Large intestine (tissue), 3 donors: Measurements from ENCODE around the gene KCNJ12. TPM values are rescaled to one million over a fixed set of nuclear protein-coding genes. Genes with fewer than 3 reads are reported as not detected.

Source experiments
- DNase-seq, 2 donors: peaks; one replicate each; pipeline versions ENCODE4 v3.0.0 to v3.0.0-alpha.2; 2013
- H3K27ac ChIP-seq: one replicate; pipeline ENCODE4 v1.5.1; 2013; ENCODE audit warnings: low read length
- H3K27me3 ChIP-seq: 2 replicates; pipeline ENCODE4 v1.6.1; 2013; ENCODE audit warnings: low read length; ENCODE audit not compliant: control insufficient read depth, insufficient read depth
- H3K36me3 ChIP-seq: 2 replicates; pipeline ENCODE4 v1.6.1; 2013; ENCODE audit warnings: low read length; ENCODE audit not compliant: control insufficient read depth, insufficient read depth
- H3K4me1 ChIP-seq: one replicate; pipeline ENCODE4 v1.6.1; 2013; ENCODE audit warnings: low read length; ENCODE audit not compliant: control insufficient read depth, insufficient read depth
- H3K4me3 ChIP-seq: one replicate; pipeline ENCODE4 v1.5.1; 2013; ENCODE audit warnings: low read length
- H3K9me3 ChIP-seq: one replicate; pipeline ENCODE4 v1.6.1; 2013; ENCODE audit warnings: mild to moderate bottlenecking, low read depth, low read length, moderate library complexity; ENCODE audit not compliant: control insufficient read depth
- WGBS: methylation state at CpG from one replicate; pipeline ENCODE4 v1.1.5; 2013; ENCODE audit warnings: low lambda C conversion rate; ENCODE audit not compliant: insufficient coverage; 5-methylcytosine and 5-hydroxymethylcytosine counted together
- polyA plus RNA-seq: library from polyadenylated mRNA; unstranded; fragments of 120-200 nt; gene quantifications from one replicate; pipeline ENCODE4 v1.2.1, GENCODE V29; 2013

Gene KCNJ12
- polyA plus RNA-seq, 1 donor: 18.4 TPM

DNA sequence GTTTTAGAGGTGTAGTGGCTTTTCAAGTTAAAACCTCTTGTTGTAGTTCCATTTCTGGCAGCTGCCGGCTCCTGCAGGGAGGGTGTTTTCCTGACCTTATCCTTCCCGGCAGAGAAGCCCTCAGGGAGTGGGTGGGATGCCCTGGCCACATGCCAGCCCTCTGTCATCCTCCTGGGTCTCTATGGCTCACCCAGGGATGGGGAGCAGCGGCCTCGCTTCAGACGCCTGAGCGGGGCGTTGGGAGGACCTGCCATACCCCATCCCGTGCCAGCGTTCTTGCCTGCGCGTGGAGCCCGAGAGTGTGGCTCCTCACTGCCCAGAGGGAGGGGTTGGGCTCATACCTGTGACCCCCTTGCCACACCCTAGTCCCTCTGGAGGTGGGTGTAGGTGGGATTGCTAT lies 11.9 kb downstream of the KCNJ12 start:
- no peak for DNase-seq
- no peaks in the 10 kb centered on the region for H3K4me1 ChIP-seq
- H3K4me3 ChIP-seq: no peak overlapping the region
- no CpG with 5 or more reads among the region's 12 CpGs for WGBS
- no peak overlapping the region for H3K27ac ChIP-seq
- no peaks in the 10 kb centered on the region for H3K27me3 ChIP-seq
- no peaks in the 10 kb centered on the region for H3K9me3 ChIP-seq
- H3K36me3 ChIP-seq: no peaks in the 10 kb centered on the region

DNA sequence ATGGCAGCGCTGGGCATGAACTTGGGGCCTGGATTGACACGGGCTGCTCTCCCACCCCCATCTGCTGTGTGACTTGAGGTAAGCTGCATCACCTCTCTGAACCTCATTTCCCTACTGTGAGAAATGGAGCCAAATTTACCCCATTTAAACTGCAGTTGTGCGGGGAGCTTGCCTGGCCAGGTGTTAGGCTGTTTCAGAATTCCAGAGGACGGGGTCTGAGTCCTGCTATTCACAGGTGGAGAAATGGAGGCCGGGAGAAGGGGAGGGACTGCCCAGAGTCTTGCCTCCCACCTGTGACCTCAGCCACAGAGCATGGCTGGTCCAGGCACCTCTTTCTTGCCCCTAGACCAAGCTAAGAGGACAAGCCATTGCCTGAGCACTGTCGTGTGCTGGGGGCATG lies 12.8 kb downstream of the KCNJ12 start:
- no peak for DNase-seq
- Histone ChIP-seq H3K36me3 (no peaks in the 10 kb centered on the region), H3K27ac (no peak overlapping the region), H3K27me3 (no peaks in the 10 kb centered on the region), H3K4me3 (no peak overlapping the region), H3K9me3 (no peaks in the 10 kb centered on the region), H3K4me1 (no peaks in the 10 kb centered on the region)
- WGBS: no CpG with 5 or more reads among the region's 6 CpGs

DNA sequence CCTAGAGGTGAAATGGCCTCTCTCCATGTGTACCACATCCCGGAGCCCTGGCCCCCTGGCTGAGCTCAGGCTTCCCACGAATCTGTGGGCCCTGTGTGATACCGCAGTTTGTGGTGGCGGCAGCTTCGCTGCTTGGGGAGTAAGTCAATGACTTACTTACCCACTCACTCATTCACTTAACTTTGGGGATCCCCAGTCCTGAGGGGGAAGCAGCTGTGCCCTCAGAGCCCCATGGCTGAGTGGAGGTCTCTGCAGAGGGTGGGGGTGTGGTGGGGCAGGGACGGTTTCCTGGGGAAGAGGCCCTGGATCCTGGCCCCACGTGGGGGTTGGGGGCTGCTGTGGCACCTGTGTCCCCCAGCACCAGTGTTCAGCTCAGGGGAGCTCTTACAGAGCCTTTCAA lies 13.2 kb downstream of the KCNJ12 start:
- Histone ChIP-seq H3K36me3 (no peaks in the 10 kb centered on the region), H3K4me3 (no peak overlapping the region), H3K4me1 (no peaks in the 10 kb centered on the region), H3K27me3 (no peaks in the 10 kb centered on the region), H3K27ac (no peak overlapping the region), H3K9me3 (no peaks in the 10 kb centered on the region)
- no CpG with 5 or more reads among the region's 7 CpGs for WGBS
- no peak for DNase-seq

DNA sequence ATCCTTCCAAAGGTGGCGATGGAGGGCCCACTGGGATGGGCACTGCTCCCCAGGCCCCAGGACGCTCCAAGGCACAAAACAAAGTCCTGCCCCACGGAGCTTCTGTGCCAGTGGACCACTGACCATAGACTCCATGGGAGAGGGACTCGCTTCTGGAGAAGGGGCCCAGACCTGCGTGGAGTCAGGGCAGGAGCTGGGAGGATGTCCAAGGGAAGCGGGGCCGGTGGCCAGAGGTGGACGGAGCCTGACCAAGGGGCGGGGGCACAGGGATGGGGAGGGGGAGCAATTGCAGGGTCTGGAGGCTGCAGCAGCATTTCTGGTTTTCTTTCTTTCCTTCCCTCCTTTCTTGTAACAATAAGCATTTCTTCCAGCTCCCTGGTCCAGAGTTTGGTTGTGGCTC lies 14.1 kb downstream of the KCNJ12 start:
- H3K4me3 ChIP-seq: no peak overlapping the region
- WGBS: 93% methylated on average over 4 of the region's 9 CpGs
- no peaks in the 10 kb centered on the region for H3K4me1 ChIP-seq
- H3K9me3 ChIP-seq: no peaks in the 10 kb centered on the region
- no peaks in the 10 kb centered on the region for H3K27me3 ChIP-seq
- no peak overlapping the region for H3K27ac ChIP-seq
- DNase-seq: no peak
- no peaks in the 10 kb centered on the region for H3K36me3 ChIP-seq

DNA sequence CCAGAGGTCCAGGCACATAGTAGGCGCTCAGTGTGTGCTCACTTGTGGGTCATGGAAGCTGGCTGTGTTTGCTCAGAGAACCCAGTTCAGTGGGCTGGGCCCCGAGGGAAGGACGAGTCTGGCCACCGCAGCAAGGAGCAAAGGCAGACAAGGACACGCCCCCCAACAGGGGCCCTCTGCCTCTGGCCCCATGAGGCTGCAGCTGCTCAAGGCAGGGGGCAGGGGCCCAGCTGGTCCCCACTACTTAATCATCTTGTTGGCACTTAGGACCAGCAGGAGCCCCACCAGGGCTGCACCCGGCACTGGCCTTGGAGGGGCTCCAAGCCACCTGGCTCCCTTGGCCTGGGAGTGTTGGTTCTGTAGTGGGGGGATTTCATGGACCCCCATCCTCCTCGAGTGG lies 16.1 kb downstream of the KCNJ12 start:
- DNase-seq: peak in 1 of 2 donors; percentile 25
- Histone ChIP-seq H3K4me3 (no peak overlapping the region), H3K9me3 (no peaks in the 10 kb centered on the region), H3K27me3 (no peaks in the 10 kb centered on the region), H3K27ac (no peak overlapping the region), H3K36me3 (no peaks in the 10 kb centered on the region), H3K4me1 (no peaks in the 10 kb centered on the region)
- no CpG with 5 or more reads among the region's 7 CpGs for WGBS

DNA sequence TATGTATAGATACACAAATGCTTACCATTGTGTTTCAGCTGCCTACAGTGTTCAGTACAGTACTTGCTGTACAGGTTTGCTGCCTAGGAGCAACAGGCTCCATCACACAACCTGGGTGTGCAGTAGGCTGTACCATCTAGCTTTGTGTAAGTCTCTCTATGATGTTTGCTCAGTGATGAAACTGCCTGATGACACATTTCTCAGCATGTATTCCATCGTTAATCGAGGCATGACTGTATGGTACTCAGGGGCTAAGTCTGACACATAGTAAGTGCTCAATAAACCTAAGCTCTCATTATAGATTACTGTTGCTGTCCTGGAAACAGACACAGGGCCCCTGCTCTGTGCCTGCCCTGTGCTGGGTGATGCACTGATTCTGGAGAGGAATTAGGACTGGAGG lies 18.1 kb downstream of the KCNJ12 start:
- Histone ChIP-seq H3K27ac (no peak overlapping the region), H3K36me3 (no peaks in the 10 kb centered on the region), H3K27me3 (no peaks in the 10 kb centered on the region), H3K4me1 (no peaks in the 10 kb centered on the region), H3K4me3 (no peak overlapping the region), H3K9me3 (no peaks in the 10 kb centered on the region)
- WGBS: no CpG with 5 or more reads among the region's 2 CpGs
- DNase-seq: no peak

DNA sequence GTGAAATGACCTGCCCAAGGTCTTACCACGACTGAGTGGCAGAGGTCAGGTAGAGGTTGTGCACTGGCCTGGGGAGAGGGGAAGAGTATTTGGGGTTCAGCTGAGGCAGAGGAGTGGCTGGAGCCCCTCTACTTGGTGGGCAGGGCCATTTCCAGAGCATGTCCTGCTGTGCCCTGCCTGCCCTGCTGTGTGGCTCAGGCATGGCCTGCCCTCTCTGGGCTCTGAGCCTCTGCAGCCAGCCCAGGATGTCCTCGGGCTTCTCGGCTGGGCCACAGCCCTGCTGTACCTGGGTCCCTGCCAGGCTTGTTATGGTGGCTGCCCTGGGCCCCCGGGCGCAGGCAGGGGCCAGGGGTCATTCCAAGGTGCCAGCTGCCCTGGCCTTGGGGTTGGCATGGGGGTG lies 19.6 kb downstream of the KCNJ12 start:
- no CpG with 5 or more reads among the region's 5 CpGs for WGBS
- no peak overlapping the region for H3K27ac ChIP-seq
- no peak for DNase-seq
- H3K9me3 ChIP-seq: no peaks in the 10 kb centered on the region
- no peak overlapping the region for H3K4me3 ChIP-seq
- no peaks in the 10 kb centered on the region for H3K4me1 ChIP-seq
- H3K36me3 ChIP-seq: no peaks in the 10 kb centered on the region
- H3K27me3 ChIP-seq: no peaks in the 10 kb centered on the region

DNA sequence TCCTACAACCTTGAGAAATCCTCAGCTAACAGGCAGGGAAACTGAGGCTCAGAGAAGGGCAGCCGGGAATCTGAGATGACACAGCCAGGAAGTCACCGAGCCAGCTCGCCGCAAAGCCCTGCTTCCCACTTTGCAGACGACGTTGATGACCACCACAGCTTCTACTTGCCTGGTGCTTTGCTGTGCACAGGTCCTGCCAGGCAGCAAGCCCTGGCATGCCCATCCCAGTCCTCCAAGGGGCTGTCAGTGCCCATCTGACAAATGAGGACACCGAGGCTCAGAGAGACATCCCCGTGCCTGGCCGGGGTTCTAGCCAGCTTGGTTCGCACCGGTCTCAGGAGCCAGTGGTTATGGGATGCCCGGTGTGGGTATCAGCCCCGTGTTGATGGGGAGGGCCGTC lies 20.1 kb downstream of the KCNJ12 start:
- H3K27ac ChIP-seq: no peak overlapping the region

DNA sequence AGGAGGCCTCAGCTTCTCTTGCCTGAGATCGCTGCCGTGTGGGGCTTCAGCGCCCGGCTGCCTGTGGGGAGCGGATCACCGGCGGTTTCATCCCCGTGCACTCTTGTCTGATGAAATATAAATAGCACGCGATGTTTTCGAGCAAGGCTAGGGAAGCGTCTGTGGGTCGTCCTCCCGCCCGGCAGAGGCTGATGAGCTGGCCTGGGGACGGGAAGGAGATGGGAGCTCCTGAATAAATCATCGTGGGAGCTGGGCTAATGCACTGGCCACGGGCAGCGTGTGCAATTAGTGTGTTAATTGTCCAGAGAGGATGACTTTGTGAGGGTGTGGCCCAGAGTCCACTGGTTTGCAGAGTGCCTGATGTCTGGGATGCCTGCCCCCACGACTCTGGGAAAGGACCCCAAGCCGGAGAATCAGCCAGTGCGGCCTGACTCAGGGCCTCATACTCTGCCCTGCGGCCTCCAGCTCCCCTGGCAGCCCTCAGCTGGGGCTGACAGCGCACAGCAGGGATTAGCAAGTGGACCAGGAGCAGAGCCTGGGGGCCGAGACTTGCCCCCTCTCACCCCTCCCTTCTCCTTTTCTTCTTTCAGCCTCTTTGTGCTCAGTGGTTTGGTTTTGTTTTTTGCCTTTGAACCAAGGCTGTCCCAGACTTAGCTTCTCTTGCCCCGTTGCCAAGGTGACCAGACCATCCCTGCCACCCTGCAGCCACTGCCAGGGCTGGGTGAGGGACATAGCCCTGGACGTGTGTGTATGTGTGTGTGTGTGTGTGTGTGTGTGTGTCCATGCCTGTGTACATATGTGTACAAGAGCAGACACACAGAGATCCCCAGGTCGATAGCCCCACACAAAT lies 21.4 kb downstream of the KCNJ12 start:
- Histone ChIP-seq H3K9me3 (no peaks in the 10 kb centered on the region), H3K4me1 (no peaks in the 10 kb centered on the region), H3K4me3 (no peak overlapping the region), H3K36me3 (no peaks in the 10 kb centered on the region), H3K27me3 (no peaks in the 10 kb centered on the region), H3K27ac (no peak overlapping the region)
- no peak for DNase-seq
- WGBS: no CpG with 5 or more reads among the region's 28 CpGs

More for the DNA sequence above, 20.1 kb downstream of the KCNJ12 start:
- no peaks in the 10 kb centered on the region for H3K9me3 ChIP-seq
- no peak overlapping the region for H3K4me3 ChIP-seq
- H3K36me3 ChIP-seq: no peaks in the 10 kb centered on the region
- no CpG with 5 or more reads among the region's 14 CpGs for WGBS
- H3K4me1 ChIP-seq: no peaks in the 10 kb centered on the region
- no peak for DNase-seq
- H3K27me3 ChIP-seq: no peaks in the 10 kb centered on the region

DNA sequence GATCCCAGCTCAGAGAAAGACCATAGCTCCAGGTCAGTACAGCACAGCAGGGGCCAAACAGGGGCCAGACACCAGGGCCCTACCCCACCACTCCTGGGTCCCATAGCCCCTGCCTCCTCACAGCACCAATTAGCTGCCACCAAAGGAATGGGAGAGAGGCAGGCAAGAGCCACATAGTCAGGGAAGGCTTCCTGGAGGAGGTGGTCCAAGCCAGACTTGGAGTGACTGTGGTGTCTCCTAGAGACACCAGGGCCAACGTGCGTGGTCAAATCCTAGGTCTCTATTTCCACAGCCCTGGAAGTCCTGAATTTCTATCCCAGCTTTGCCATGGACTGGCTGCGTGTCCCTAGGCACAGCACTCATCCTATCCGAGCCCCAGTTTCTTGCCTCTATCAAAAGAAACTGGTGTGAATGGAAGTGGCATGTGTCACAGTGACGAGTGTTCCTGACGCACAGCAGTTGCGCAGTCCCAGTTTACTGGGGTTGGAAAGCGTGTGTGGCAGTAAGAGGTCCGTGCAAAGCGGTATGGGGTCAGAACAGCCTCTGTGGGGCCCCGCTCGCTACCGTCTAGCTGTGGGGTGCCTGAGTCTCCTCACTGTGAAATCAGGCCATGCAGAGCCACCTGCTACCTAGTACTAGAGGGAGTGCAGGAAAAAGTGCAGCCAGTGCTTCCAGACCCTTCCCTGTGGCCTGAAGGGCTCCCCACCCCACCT lies 23.5 kb downstream of the KCNJ12 start:
- no peaks in the 10 kb centered on the region for H3K27me3 ChIP-seq
- no CpG with 5 or more reads among the region's 13 CpGs for WGBS
- DNase-seq: no peak
- no peaks in the 10 kb centered on the region for H3K36me3 ChIP-seq
- no peaks in the 10 kb centered on the region for H3K9me3 ChIP-seq
- no peak overlapping the region for H3K27ac ChIP-seq
- H3K4me3 ChIP-seq: no peak overlapping the region
- H3K4me1 ChIP-seq: no peaks in the 10 kb centered on the region
